ENCODE measurements around the gene UBXN7. TPM values are rescaled to one million over a fixed set of nuclear protein-coding genes. Genes with fewer than 3 reads are reported as not detected.
A peak's percentile ranks its signal among the peaks of the same experiment; 100 is the strongest.

Gene UBXN7
- total and polyA plus RNA-seq, 2 of the 13 experiments (the other 11 are each of a cell fraction or from before 2014, with no cell fraction given): 12.5 to 15.9 TPM

DNA sequence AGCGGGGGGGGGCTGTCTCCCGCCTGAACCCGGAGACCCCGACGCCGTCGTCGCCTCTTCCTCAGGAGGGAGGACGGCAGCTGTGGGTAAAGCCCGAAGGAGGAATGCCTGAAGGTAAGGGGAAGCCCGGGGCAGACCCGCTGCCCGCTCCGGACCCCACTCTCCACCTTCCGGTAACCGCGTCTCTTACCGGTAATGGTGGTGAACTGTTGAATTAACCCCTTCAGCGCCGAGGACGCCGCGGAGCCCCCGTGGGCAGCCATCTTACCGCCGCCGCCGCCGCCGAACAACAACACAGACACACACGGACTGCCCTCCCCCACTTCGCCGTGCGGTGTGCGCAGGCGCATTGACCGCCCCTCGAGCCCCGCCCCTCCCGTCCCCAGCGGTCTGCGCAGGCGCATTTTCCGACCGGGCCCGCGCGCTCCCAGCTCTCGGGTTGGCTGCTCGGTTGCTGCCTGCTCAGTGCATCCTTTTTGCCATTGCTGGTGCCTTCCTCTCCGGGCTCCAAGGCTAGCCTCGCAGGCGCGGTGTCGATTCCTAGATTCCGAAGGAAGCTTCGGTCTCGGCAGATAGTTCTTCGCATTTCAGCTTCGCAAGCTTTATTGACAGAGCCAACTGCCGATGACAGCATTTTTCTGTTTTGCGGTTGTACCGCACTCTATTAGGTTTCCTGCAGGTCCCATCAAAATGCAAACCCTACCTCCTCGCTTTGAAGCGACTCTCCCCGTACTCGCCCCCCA, at the start of gene UBXN7 (continued):
- TF ChIP-seq ZNF710 (CRISPR knock-in tag; IDR thresholded peaks at IDR 0.05; ENCODE audit: borderline replicate concordance) (peak; percentile 68; the same call in 1 of the 2 replicates), POLR2G (IDR thresholded peaks at IDR 0.05; ENCODE audit: low read depth, low read length) (peak; percentile 70), FOXJ3 (CRISPR knock-in tag; IDR thresholded peaks at IDR 0.05; ENCODE audit: borderline replicate concordance) (0 out of 2 replicates have a peak, but pooled peaks have one; percentile 1), ZBTB7B (CRISPR knock-in tag; IDR thresholded peaks at IDR 0.05) (peak; percentile 78), ZNF615 (CRISPR knock-in tag; IDR thresholded peaks at IDR 0.05; ENCODE audit: borderline replicate concordance) (0 out of 2 replicates have a peak, but pooled peaks have one; percentile 39), GLI4 (CRISPR knock-in tag; IDR thresholded peaks at IDR 0.05; ENCODE audit: borderline replicate concordance) (peak; percentile 72; the same call in 1 of the 2 replicates), ZNF44 (CRISPR knock-in tag; IDR thresholded peaks at IDR 0.05) (no peak), NFYB (CRISPR knock-in tag; IDR thresholded peaks at IDR 0.05) (no peak), SKI (IDR thresholded peaks at IDR 0.05; ENCODE audit: partially characterized antibody) (peak; percentile 50), SMAD3 (CRISPR knock-in tag; IDR thresholded peaks at IDR 0.05) (no peak), MIER3 (CRISPR knock-in tag; IDR thresholded peaks at IDR 0.05; ENCODE audit: borderline replicate concordance) (0 out of 2 replicates have a peak, but pooled peaks have one; percentile 19), NR2C2 (CRISPR knock-in tag; IDR thresholded peaks at IDR 0.05; ENCODE audit: borderline replicate concordance) (0 out of 2 replicates have a peak, but pooled peaks have one; percentile 13), ARID2 (CRISPR knock-in tag; IDR thresholded peaks at IDR 0.05; ENCODE audit: borderline replicate concordance) (no peak), FOSL1 (CRISPR knock-in tag; IDR thresholded peaks at IDR 0.05; ENCODE audit: borderline replicate concordance) (no peak), GPN1 (CRISPR knock-in tag; IDR thresholded peaks at IDR 0.05; ENCODE audit: borderline replicate concordance) (no peak), ELF3 (CRISPR knock-in tag; IDR thresholded peaks at IDR 0.05) (peak; percentile 69; the same call in 1 of the 2 replicates), ZNF607 (CRISPR knock-in tag; IDR thresholded peaks at IDR 0.05; ENCODE audit: borderline replicate concordance) (no peak)
- TF ChIP-seq, protein P1, sequence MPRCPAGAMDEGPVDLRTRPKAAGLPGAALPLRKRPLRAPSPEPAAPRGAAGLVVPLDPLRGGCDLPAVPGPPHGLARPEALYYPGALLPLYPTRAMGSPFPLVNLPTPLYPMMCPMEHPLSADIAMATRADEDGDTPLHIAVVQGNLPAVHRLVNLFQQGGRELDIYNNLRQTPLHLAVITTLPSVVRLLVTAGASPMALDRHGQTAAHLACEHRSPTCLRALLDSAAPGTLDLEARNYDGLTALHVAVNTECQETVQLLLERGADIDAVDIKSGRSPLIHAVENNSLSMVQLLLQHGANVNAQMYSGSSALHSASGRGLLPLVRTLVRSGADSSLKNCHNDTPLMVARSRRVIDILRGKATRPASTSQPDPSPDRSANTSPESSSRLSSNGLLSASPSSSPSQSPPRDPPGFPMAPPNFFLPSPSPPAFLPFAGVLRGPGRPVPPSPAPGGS (CRISPR knock-in tag; IDR thresholded peaks at IDR 0.05): peak; percentile 28; the same call in 1 of the 2 replicates
- TF ChIP-seq, protein P2, sequence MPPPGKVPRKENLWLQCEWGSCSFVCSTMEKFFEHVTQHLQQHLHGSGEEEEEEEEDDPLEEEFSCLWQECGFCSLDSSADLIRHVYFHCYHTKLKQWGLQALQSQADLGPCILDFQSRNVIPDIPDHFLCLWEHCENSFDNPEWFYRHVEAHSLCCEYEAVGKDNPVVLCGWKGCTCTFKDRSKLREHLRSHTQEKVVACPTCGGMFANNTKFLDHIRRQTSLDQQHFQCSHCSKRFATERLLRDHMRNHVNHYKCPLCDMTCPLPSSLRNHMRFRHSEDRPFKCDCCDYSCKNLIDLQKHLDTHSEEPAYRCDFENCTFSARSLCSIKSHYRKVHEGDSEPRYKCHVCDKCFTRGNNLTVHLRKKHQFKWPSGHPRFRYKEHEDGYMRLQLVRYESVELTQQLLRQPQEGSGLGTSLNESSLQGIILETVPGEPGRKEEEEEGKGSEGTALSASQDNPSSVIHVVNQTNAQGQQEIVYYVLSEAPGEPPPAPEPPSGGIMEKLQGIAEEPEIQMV (CRISPR knock-in tag; IDR thresholded peaks at IDR 0.05; ENCODE audit: low read depth): peak; percentile 25; the same call in 1 of the 2 replicates
- TF ChIP-seq, protein P3, sequence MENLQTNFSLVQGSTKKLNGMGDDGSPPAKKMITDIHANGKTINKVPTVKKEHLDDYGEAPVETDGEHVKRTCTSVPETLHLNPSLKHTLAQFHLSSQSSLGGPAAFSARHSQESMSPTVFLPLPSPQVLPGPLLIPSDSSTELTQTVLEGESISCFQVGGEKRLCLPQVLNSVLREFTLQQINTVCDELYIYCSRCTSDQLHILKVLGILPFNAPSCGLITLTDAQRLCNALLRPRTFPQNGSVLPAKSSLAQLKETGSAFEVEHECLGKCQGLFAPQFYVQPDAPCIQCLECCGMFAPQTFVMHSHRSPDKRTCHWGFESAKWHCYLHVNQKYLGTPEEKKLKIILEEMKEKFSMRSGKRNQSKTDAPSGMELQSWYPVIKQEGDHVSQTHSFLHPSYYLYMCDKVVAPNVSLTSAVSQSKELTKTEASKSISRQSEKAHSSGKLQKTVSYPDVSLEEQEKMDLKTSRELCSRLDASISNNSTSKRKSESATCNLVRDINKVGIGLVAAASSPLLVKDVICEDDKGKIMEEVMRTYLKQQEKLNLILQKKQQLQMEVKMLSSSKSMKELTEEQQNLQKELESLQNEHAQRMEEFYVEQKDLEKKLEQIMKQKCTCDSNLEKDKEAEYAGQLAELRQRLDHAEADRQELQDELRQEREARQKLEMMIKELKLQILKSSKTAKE (CRISPR knock-in tag; IDR thresholded peaks at IDR 0.05; ENCODE audit: borderline replicate concordance): no peak
